Gastroesophageal sphincter (tissue), 4 donors: Measurements from ENCODE around the gene CLDN14. TPM values are rescaled to one million over a fixed set of nuclear protein-coding genes. Genes with fewer than 3 reads are reported as not detected.
A peak's percentile ranks its signal among the peaks of the same experiment; 100 is the strongest.

Experiments used
- ATAC-seq: fragments of 150-250 bp; one replicate; pipeline ENCODE4 v1.9.1; 2016; ENCODE audit warnings: mild to moderate bottlenecking, moderate library complexity
- H3K27ac ChIP-seq, 4 donors: fragments of 200-600 bp; sonication (generic) in 3 of 4; 1 replicate in 3 of 4; 2 replicates in 1 of 4; pipeline ENCODE4 v1.5.1; 2016 to 2019
- H3K27me3 ChIP-seq: fragments of 200-600 bp; sonication (generic); one replicate; pipeline ENCODE4 v1.5.1; 2019
- H3K36me3 ChIP-seq, 2 donors: fragments of 200-600 bp; sonication (generic); one replicate each; pipeline ENCODE4 v1.5.1; 2019; ENCODE audit warnings: control low read depth in 1 of 2
- H3K4me1 ChIP-seq, 3 donors: fragments of 200-600 bp; sonication (generic); 1 replicate in 2 of 3; 2 replicates in 1 of 3; pipeline ENCODE4 v1.5.1; 2016 to 2019; ENCODE audit warnings: control low read depth in 2 of 3
- H3K4me3 ChIP-seq, 2 donors: fragments of 200-600 bp; sonication (generic); one replicate each; pipeline ENCODE4 v1.5.1; 2019; ENCODE audit warnings: mild to moderate bottlenecking in 1 of 2, moderate library complexity in 1 of 2
- H3K9me3 ChIP-seq, 3 donors: fragments of 200-600 bp; sonication (generic); one replicate each; pipeline ENCODE4 v1.5.1; 2017 to 2019; ENCODE audit warnings: control low read depth in 2 of 3
- CTCF ChIP-seq, 4 experiments: fragments of 200-600 bp in 2 of 4; fragments of 450-650 bp in 2 of 4; sonication (generic) in 1 of 4; IDR thresholded peaks; one replicate each; pipeline ENCODE4 v1.5.1; 2017 to 2019; ENCODE audit warnings: antibody characterized with exemption in 4 of 4, mild to moderate bottlenecking in 2 of 4, moderate library complexity in 2 of 4
- EP300 ChIP-seq: sonication (generic); formaldehyde crosslinking; IDR thresholded peaks from one replicate; pipeline ENCODE4 v1.6.1; 2017; ENCODE audit warnings: antibody characterized with exemption, mild to moderate bottlenecking
- POLR2A ChIP-seq, 2 donors: fragments of 450-650 bp; IDR thresholded peaks; one replicate each; pipeline ENCODE4 v1.6.1; 2017; ENCODE audit warnings: antibody characterized with exemption in 2 of 2, mild to moderate bottlenecking in 2 of 2, moderate library complexity in 1 of 2
- POLR2AphosphoS5 ChIP-seq: sonication (generic); formaldehyde crosslinking; IDR thresholded peaks from one replicate; pipeline ENCODE4 v1.6.1; 2017; ENCODE audit warnings: antibody characterized with exemption
- WGBS, 2 donors: methylation state at CpG; one replicate each; pipeline ENCODE4 v1.1.5; 2018; ENCODE audit warnings: low coverage in 1 of 2; 5-methylcytosine and 5-hydroxymethylcytosine counted together
- total RNA-seq, 4 donors: library from RNA; depleted of rRNA; stranded (reverse); fragments of >200 nt; gene quantifications; one replicate each; pipeline ENCODE4 v1.1.0, GENCODE V29; 2016

Gene CLDN14
- total RNA-seq, 4 donors from 2014 or later = 0.15 TPM; not detected in 3

- no peak for ATAC-seq
- Histone ChIP-seq H3K9me3 (no peaks in the 10 kb centered on the region), H3K4me3 (no peak overlapping the region), H3K27ac (no peak overlapping the region), H3K36me3 (no peaks in the 10 kb centered on the region), H3K4me1 (no peaks in the 10 kb centered on the region), H3K27me3 (peaks cover 9% of the 10 kb centered on the region)
- TF ChIP-seq CTCF (IDR thresholded peaks at IDR 0.05) (no peak), POLR2A (IDR thresholded peaks at IDR 0.05) (no peak), EP300 (no peak), POLR2AphosphoS5 (no peak)
- WGBS, 2 donors = 95% methylated on average over 2 to 7 of the region's 9 CpGs
Measured at GRCh38 chr21:36508948-36509347, 29.0 kb upstream of the CLDN14 start.

GRCh38 chr21:36507397-36508018 is 27.6 kb upstream of the CLDN14 start:
- H3K27ac ChIP-seq = no peak overlapping the region
- H3K27me3 ChIP-seq = peaks cover 9% of the 10 kb centered on the region
- H3K4me1 ChIP-seq = no peaks in the 10 kb centered on the region
- no peak overlapping the region for H3K4me3 ChIP-seq
- WGBS, 2 donors = 65 to 83% methylated on average over 5 to 9 of the region's 9 CpGs
- ATAC-seq = no peak
- TF ChIP-seq CTCF (IDR thresholded peaks at IDR 0.05) (no peak), POLR2A (IDR thresholded peaks at IDR 0.05) (no peak), EP300 (no peak), POLR2AphosphoS5 (no peak)
- no peaks in the 10 kb centered on the region for H3K36me3 ChIP-seq
- H3K9me3 ChIP-seq = no peaks in the 10 kb centered on the region

GRCh38 chr21:36506482-36506881 is 26.6 kb upstream of the CLDN14 start:
- no peaks in the 10 kb centered on the region for H3K36me3 ChIP-seq
- H3K4me1 ChIP-seq = no peaks in the 10 kb centered on the region
- no peak overlapping the region for H3K4me3 ChIP-seq
- H3K27me3 ChIP-seq = peaks cover 9% of the 10 kb centered on the region
- TF ChIP-seq EP300 (no peak), CTCF (IDR thresholded peaks at IDR 0.05) (no peak), POLR2A (IDR thresholded peaks at IDR 0.05) (no peak), POLR2AphosphoS5 (no peak)
- H3K27ac ChIP-seq = no peak overlapping the region
- WGBS, 2 donors = 65 to 85% methylated on average over 4 to 9 of the region's 9 CpGs
- no peaks in the 10 kb centered on the region for H3K9me3 ChIP-seq
- ATAC-seq = no peak

GRCh38 chr21:36504067-36505058 is 24.4 kb upstream of the CLDN14 start:
- Histone ChIP-seq H3K9me3 (no peaks in the 10 kb centered on the region), H3K4me1 (no peaks in the 10 kb centered on the region), H3K4me3 (no peak overlapping the region), H3K27ac (no peak overlapping the region), H3K36me3 (no peaks in the 10 kb centered on the region), H3K27me3 (peaks cover 9% of the 10 kb centered on the region)
- TF ChIP-seq POLR2AphosphoS5 = no peak
- TF ChIP-seq CTCF (IDR thresholded peaks at IDR 0.05) = peak; percentile 84 to 92 (median 87)
- 27 to 33% methylated on average over 5 of the region's 5 CpGs for WGBS, 2 donors
- no peak for ATAC-seq
